Measurements from ENCODE around the gene SLC35F3. TPM values are rescaled to one million over a fixed set of nuclear protein-coding genes. Genes with fewer than 3 reads are reported as not detected.

SLC35F3 gene
- total and polyA plus RNA-seq, 2 donors from 2014 or later, result 0.41 to 0.66 TPM

GRCh38 chr1:233868461-233868860, 36.0 kb upstream of the SLC35F3 start:
- no peak for TF ChIP-seq CTCF (IDR thresholded peaks at IDR 0.05; ENCODE audit: borderline replicate concordance, extremely low read depth, insufficient read depth)
- Histone ChIP-seq H3K9ac (ENCODE audit: low read length in 3 of 3) (no peak overlapping the region), H3K27me3 (ENCODE audit: control insufficient read depth, insufficient read depth, low read length) (no peaks in the 10 kb centered on the region), H3K4me3 (ENCODE audit: low read length in 3 of 3) (no peak overlapping the region), H3K9me3 (ENCODE audit: control insufficient read depth in 2 of 3, insufficient read depth in 1 of 3, low read length in 3 of 3) (peaks cover 0 to 8% (median 0%) of the 10 kb centered on the region in 3 donors), H3K36me3 (ENCODE audit: control insufficient read depth in 2 of 3, insufficient read depth in 3 of 3, low read length in 3 of 3) (no peaks in the 10 kb centered on the region), H3K4me1 (ENCODE audit: control insufficient read depth in 2 of 3, insufficient read depth in 2 of 3, low read depth in 1 of 3, low read length in 3 of 3) (no peaks in the 10 kb centered on the region), H3K27ac (ENCODE audit: low read depth in 2 of 2, low read length in 2 of 2) (no peak overlapping the region)
- FAIRE-seq (no peak), DNase-seq (no peak)
- intact Hi-C loops (cut with DNase I), result no loop called here

GRCh38 chr1:233869680-233870079, 34.8 kb upstream of the SLC35F3 start:
- Histone ChIP-seq H3K36me3 (ENCODE audit: control insufficient read depth in 2 of 3, insufficient read depth in 3 of 3, low read length in 3 of 3) (no peaks in the 10 kb centered on the region), H3K27me3 (ENCODE audit: control insufficient read depth, insufficient read depth, low read length) (no peaks in the 10 kb centered on the region), H3K4me3 (ENCODE audit: low read length in 3 of 3) (no peak overlapping the region), H3K27ac (ENCODE audit: low read depth in 2 of 2, low read length in 2 of 2) (no peak overlapping the region), H3K9ac (ENCODE audit: low read length in 3 of 3) (no peak overlapping the region), H3K9me3 (ENCODE audit: control insufficient read depth in 2 of 3, insufficient read depth in 1 of 3, low read length in 3 of 3) (peaks cover 0 to 8% (median 0%) of the 10 kb centered on the region in 3 donors), H3K4me1 (ENCODE audit: control insufficient read depth in 2 of 3, insufficient read depth in 2 of 3, low read depth in 1 of 3, low read length in 3 of 3) (no peaks in the 10 kb centered on the region)
- TF ChIP-seq CTCF (IDR thresholded peaks at IDR 0.05; ENCODE audit: borderline replicate concordance, extremely low read depth, insufficient read depth), result no peak
- FAIRE-seq (no peak), DNase-seq (no peak)
- intact Hi-C loops (cut with DNase I), result no loop called here

GRCh38 chr1:233873666-233874065, 30.8 kb upstream of the SLC35F3 start:
- Histone ChIP-seq H3K9ac (ENCODE audit: low read length in 3 of 3) (no peak overlapping the region), H3K27ac (ENCODE audit: low read depth in 2 of 2, low read length in 2 of 2) (no peak overlapping the region), H3K4me3 (ENCODE audit: low read length in 3 of 3) (no peak overlapping the region), H3K9me3 (ENCODE audit: control insufficient read depth in 2 of 3, insufficient read depth in 1 of 3, low read length in 3 of 3) (no peaks in the 10 kb centered on the region), H3K36me3 (ENCODE audit: control insufficient read depth in 2 of 3, insufficient read depth in 3 of 3, low read length in 3 of 3) (no peaks in the 10 kb centered on the region), H3K4me1 (ENCODE audit: control insufficient read depth in 2 of 3, insufficient read depth in 2 of 3, low read depth in 1 of 3, low read length in 3 of 3) (no peaks in the 10 kb centered on the region), H3K27me3 (ENCODE audit: control insufficient read depth, insufficient read depth, low read length) (no peaks in the 10 kb centered on the region)
- no peak for TF ChIP-seq CTCF (IDR thresholded peaks at IDR 0.05; ENCODE audit: borderline replicate concordance, extremely low read depth, insufficient read depth)
- no peak for FAIRE-seq
- no peak for DNase-seq
- intact Hi-C loops (cut with DNase I), result no loop called here

GRCh38 chr1:233879841-233880240, 24.6 kb upstream of the SLC35F3 start:
- DNase-seq (no peak), FAIRE-seq (no peak)
- H3K36me3 ChIP-seq (ENCODE audit: control insufficient read depth in 2 of 3, insufficient read depth in 3 of 3, low read length in 3 of 3), result no peaks in the 10 kb centered on the region
- no peaks in the 10 kb centered on the region for H3K4me1 ChIP-seq (ENCODE audit: control insufficient read depth in 2 of 3, insufficient read depth in 2 of 3, low read depth in 1 of 3, low read length in 3 of 3)
- intact Hi-C loops (cut with DNase I), result no loop called here
- H3K4me3 ChIP-seq (ENCODE audit: low read length in 3 of 3), result no peak overlapping the region
- H3K27me3 ChIP-seq (ENCODE audit: control insufficient read depth, insufficient read depth, low read length), result no peaks in the 10 kb centered on the region
- peaks cover 0 to 5% (median 0%) of the 10 kb centered on the region in 3 donors for H3K9me3 ChIP-seq (ENCODE audit: control insufficient read depth in 2 of 3, insufficient read depth in 1 of 3, low read length in 3 of 3)
- no peak for TF ChIP-seq CTCF (IDR thresholded peaks at IDR 0.05; ENCODE audit: borderline replicate concordance, extremely low read depth, insufficient read depth)
- no peak overlapping the region for H3K27ac ChIP-seq (ENCODE audit: low read depth in 2 of 2, low read length in 2 of 2)
- no peak overlapping the region for H3K9ac ChIP-seq (ENCODE audit: low read length in 3 of 3)

All from kidney (tissue), 14 donors.